HG02973 (cell line): ENCODE results near the gene FAM209A.
"Not testable (repeated sequence)": the region's sequence is repeated elsewhere in the genome, so short reads cannot be mapped to it uniquely, and the experiment has no call there.

Experiments
- ATAC-seq: cut with Tn5 transposase; IDR thresholded peaks from one replicate; pipeline ENCODE4 v1.9.1; 2021; ENCODE audit warnings: moderate library complexity; ENCODE audit not compliant: unreplicated experiment

The FAM209A gene

GRCh38 chr20:56537997-56538396, 13.5 kb downstream of the FAM209A start:
- ATAC-seq = no peak

GRCh38 chr20:56540415-56540814, 15.9 kb downstream of the FAM209A start:
- ATAC-seq = no peak

GRCh38 chr20:56542489-56543030, 18.0 kb downstream of the FAM209A start:
- no peak for ATAC-seq

- no peak for ATAC-seq
Observed at GRCh38 chr20:56551571-56551970, 27.0 kb downstream of the FAM209A start.

GRCh38 chr20:56552911-56553629, 28.5 kb downstream of the FAM209A start:
- no peak for ATAC-seq

GRCh38 chr20:56554869-56555268, 30.3 kb downstream of the FAM209A start:
- peak; percentile 87 for ATAC-seq

GRCh38 chr20:56558968-56559367, 34.4 kb downstream of the FAM209A start:
- ATAC-seq = no peak

- not testable (repeated sequence) for ATAC-seq
Observed at GRCh38 chr20:56564526-56564925, 40.0 kb downstream of the FAM209A start.

GRCh38 chr20:56565511-56565910, 41.0 kb downstream of the FAM209A start:
- no peak for ATAC-seq

- ATAC-seq = no peak
Observed at GRCh38 chr20:56566621-56567020, 42.1 kb downstream of the FAM209A start.

- ATAC-seq = no peak
Observed at GRCh38 chr20:56570832-56571231, 46.3 kb downstream of the FAM209A start.

GRCh38 chr20:56572172-56572571, 47.6 kb downstream of the FAM209A start:
- no peak for ATAC-seq

- ATAC-seq = no peak
Observed at GRCh38 chr20:56573986-56574385, 49.4 kb downstream of the FAM209A start.

GRCh38 chr20:56574531-56575142, 50.1 kb downstream of the FAM209A start:
- ATAC-seq = no peak

- ATAC-seq = no peak
Observed at GRCh38 chr20:56575157-56575556, 50.6 kb downstream of the FAM209A start.
